HEK293 (cell line): ENCODE results near the gene CALR3.
A peak's percentile ranks its signal among the peaks of the same experiment; 100 is the strongest.

Source experiments
- GLI4 ChIP-seq: fragments of 450-650 bp; formaldehyde crosslinking; IDR thresholded peaks from 2 replicates; pipeline ENCODE4 v1.5.1; 2016; ENCODE audit warnings: missing biosample characterization, missing genetic modification characterization
- HOXC10 ChIP-seq: sonication (generic); formaldehyde crosslinking; IDR thresholded peaks from 2 replicates; pipeline ENCODE4 v1.8.1; 2023; ENCODE audit warnings: mild to moderate bottlenecking, missing genetic modification reagents
- PATZ1 ChIP-seq: fragments of 450-650 bp; formaldehyde crosslinking; IDR thresholded peaks from 2 replicates; pipeline ENCODE4 v1.5.1; 2016; ENCODE audit warnings: missing biosample characterization, missing genetic modification characterization
- PRDM10 ChIP-seq: fragments of 450-650 bp; formaldehyde crosslinking; IDR thresholded peaks from 2 replicates; pipeline ENCODE4 v1.5.1; 2016; ENCODE audit warnings: missing biosample characterization, missing genetic modification characterization
- ZBTB1 ChIP-seq: fragments of 450-650 bp; formaldehyde crosslinking; IDR thresholded peaks from 2 replicates; pipeline ENCODE4 v1.5.1; 2016; ENCODE audit warnings: missing biosample characterization, missing genetic modification characterization
- ZBTB26 ChIP-seq: fragments of 450-650 bp; formaldehyde crosslinking; optimal IDR thresholded peaks from 2 replicates; pipeline ENCODE3; 2016; ENCODE audit warnings: missing biosample characterization, mild to moderate bottlenecking, missing genetic modification characterization
- ZIC2 ChIP-seq: fragments of 450-650 bp; formaldehyde crosslinking; IDR thresholded peaks from 2 replicates; pipeline ENCODE4 v1.5.1; 2016; ENCODE audit warnings: missing biosample characterization, missing genetic modification characterization
- ZNF211 ChIP-seq: fragments of 450-650 bp; formaldehyde crosslinking; IDR thresholded peaks from 2 replicates; pipeline ENCODE4 v1.5.1; 2016; ENCODE audit warnings: low read depth, missing biosample characterization, missing genetic modification characterization
- ZNF221 ChIP-seq: fragments of 450-650 bp; formaldehyde crosslinking; IDR thresholded peaks from 2 replicates; pipeline ENCODE4 v1.5.1; 2017; ENCODE audit warnings: missing biosample characterization, missing genetic modification characterization, borderline replicate concordance
- ZNF24 ChIP-seq: fragments of 450-650 bp; formaldehyde crosslinking; IDR thresholded peaks from 2 replicates; pipeline ENCODE4 v1.5.1; 2016; ENCODE audit warnings: missing biosample characterization, missing genetic modification characterization
- ZNF280C ChIP-seq: fragments of 450-650 bp; formaldehyde crosslinking; IDR thresholded peaks from 2 replicates; pipeline ENCODE4 v1.5.1; 2016; ENCODE audit warnings: missing biosample characterization, missing genetic modification characterization
- ZNF335 ChIP-seq: fragments of 450-650 bp; formaldehyde crosslinking; conservative IDR thresholded peaks from 2 replicates; pipeline ENCODE4 v1.5.1; 2016; ENCODE audit warnings: missing biosample characterization, missing genetic modification characterization
- ZNF398 ChIP-seq: fragments of 450-650 bp; formaldehyde crosslinking; IDR thresholded peaks from 2 replicates; pipeline ENCODE4 v1.5.1; 2017; ENCODE audit warnings: missing biosample characterization, missing genetic modification characterization
- ZNF473 ChIP-seq: fragments of 450-650 bp; formaldehyde crosslinking; IDR thresholded peaks from 2 replicates; pipeline ENCODE4 v1.5.1; 2017; ENCODE audit warnings: missing biosample characterization, missing genetic modification characterization
- ZNF521 ChIP-seq: fragments of 450-650 bp; formaldehyde crosslinking; IDR thresholded peaks from 2 replicates; pipeline ENCODE4 v1.5.1; 2017; ENCODE audit warnings: missing biosample characterization, mild to moderate bottlenecking, missing genetic modification characterization
- ZNF677 ChIP-seq: fragments of 450-650 bp; IDR thresholded peaks from 2 replicates; pipeline ENCODE4 v1.5.0; 2018; ENCODE audit warnings: missing biosample characterization, mild to moderate bottlenecking, missing genetic modification characterization, moderate library complexity
- ZNF692 ChIP-seq: fragments of 450-650 bp; formaldehyde crosslinking; IDR thresholded peaks from 2 replicates; pipeline ENCODE4 v1.5.1; 2016; ENCODE audit warnings: missing biosample characterization, missing genetic modification characterization
- ZSCAN18 ChIP-seq: fragments of 450-650 bp; formaldehyde crosslinking; IDR thresholded peaks from 2 replicates; pipeline ENCODE4 v1.5.1; 2016; ENCODE audit warnings: missing biosample characterization, missing genetic modification characterization

Gene CALR3

GRCh38 chr19:16470911-16471811 lies 24.8 kb downstream of the CALR3 start (continued):
- TF ChIP-seq ZNF24 = peak; percentile 69; the same call in 1 of the 2 replicates
- TF ChIP-seq PATZ1 (tag by site-specific recombination) = no peak
- no peak for TF ChIP-seq ZNF221 (tag by site-specific recombination)
- peak; percentile 85 for TF ChIP-seq PRDM10 (tag by site-specific recombination)
- TF ChIP-seq ZNF473 (tag by site-specific recombination) = no peak
- TF ChIP-seq ZNF692 (tag by site-specific recombination) = no peak
- TF ChIP-seq ZNF398 = no peak
- TF ChIP-seq ZIC2 (tag by site-specific recombination) = no peak
- TF ChIP-seq ZBTB26 (tag by site-specific recombination) = peak; percentile 74
- TF ChIP-seq GLI4 = no peak
- no peak for TF ChIP-seq ZBTB1 (tag by site-specific recombination)
- TF ChIP-seq ZNF280C (tag by site-specific recombination) = no peak
- TF ChIP-seq HOXC10 (CRISPR knock-in tag) = no peak
- peak; percentile 83 for TF ChIP-seq ZNF335 (tag by site-specific recombination)
- TF ChIP-seq ZSCAN18 = no peak
- 0 out of 2 replicates have a peak, but pooled peaks have one; percentile 3 for TF ChIP-seq ZNF677 (tag by site-specific recombination)
- no peak for TF ChIP-seq ZNF211
- TF ChIP-seq ZNF521 (tag by site-specific recombination) = no peak
- TF ChIP-seq, all 188 proteins: peak for 11
